Measurements from ENCODE around the gene BRD7.

BRD7 gene

GRCh38 chr16:50276801-50277555 lies 91.8 kb downstream of the BRD7 start:
- Histone ChIP-seq H3F3A (ENCODE audit: low read depth) (no peaks in the 10 kb centered on the region; the same call in 1 of the 2 replicates), H3K79me2 (ENCODE audit: insufficient read depth, low read length) (peaks cover 94% of the 10 kb centered on the region), H4K20me1 (ENCODE audit: insufficient read depth, low read length, poor library complexity, severe bottlenecking) (peaks cover 4% of the 10 kb centered on the region), H3K9ac (ENCODE audit: low read depth, low read length, poor library complexity, severe bottlenecking) (no peak overlapping the region), H3K9me3 (ENCODE audit: insufficient read depth, low read depth, low read length) (no peaks in the 10 kb centered on the region), H3K36me3 (ENCODE audit: insufficient read depth, low read length) (no peaks in the 10 kb centered on the region), H3K4me2 (ENCODE audit: low read depth, low read length, poor library complexity, severe bottlenecking) (peak overlapping the region; percentile 49), H3K4me1 (ENCODE audit: insufficient read depth, low read length, poor library complexity, severe bottlenecking) (peaks cover 88% of the 10 kb centered on the region), H3K4me3 (ENCODE audit: low read length, poor library complexity, severe bottlenecking) (no peak overlapping the region), H3K9me2 (replicated peaks; ENCODE audit: low read depth, low read length) (no peaks in the 10 kb centered on the region), H3K27me3 (ENCODE audit: insufficient read depth, low read length, poor library complexity, severe bottlenecking) (no peaks in the 10 kb centered on the region), H2AFZ (ENCODE audit: low read length) (no peak overlapping the region)
- TF ChIP-seq CTCF (conservative IDR thresholded peaks at IDR 0.05; ENCODE audit: low read length) (no peak), EZH2phosphoT487 (IDR thresholded peaks at IDR 0.05; ENCODE audit: borderline replicate concordance) (no peak)

GRCh38 chr16:50276326-50276640 lies 92.5 kb downstream of the BRD7 start:
- TF ChIP-seq CTCF (conservative IDR thresholded peaks at IDR 0.05; ENCODE audit: low read length) (no peak), EZH2phosphoT487 (IDR thresholded peaks at IDR 0.05; ENCODE audit: borderline replicate concordance) (no peak)
- peaks cover 4% of the 10 kb centered on the region for H4K20me1 ChIP-seq (ENCODE audit: insufficient read depth, low read length, poor library complexity, severe bottlenecking)
- H3K4me3 ChIP-seq (ENCODE audit: low read length, poor library complexity, severe bottlenecking): no peak overlapping the region
- no peaks in the 10 kb centered on the region for H3K27me3 ChIP-seq (ENCODE audit: insufficient read depth, low read length, poor library complexity, severe bottlenecking)
- no peaks in the 10 kb centered on the region for H3K36me3 ChIP-seq (ENCODE audit: insufficient read depth, low read length)
- no peak overlapping the region for H2AFZ ChIP-seq (ENCODE audit: low read length)
- H3F3A ChIP-seq (ENCODE audit: low read depth): no peaks in the 10 kb centered on the region; the same call in 1 of the 2 replicates
- H3K4me2 ChIP-seq (ENCODE audit: low read depth, low read length, poor library complexity, severe bottlenecking): no peak overlapping the region
- H3K9me3 ChIP-seq (ENCODE audit: insufficient read depth, low read depth, low read length): no peaks in the 10 kb centered on the region
- H3K9ac ChIP-seq (ENCODE audit: low read depth, low read length, poor library complexity, severe bottlenecking): peak overlapping the region; percentile 86
- H3K9me2 ChIP-seq (replicated peaks; ENCODE audit: low read depth, low read length): no peaks in the 10 kb centered on the region
- H3K79me2 ChIP-seq (ENCODE audit: insufficient read depth, low read length): peaks cover 97% of the 10 kb centered on the region
- peaks cover 88% of the 10 kb centered on the region for H3K4me1 ChIP-seq (ENCODE audit: insufficient read depth, low read length, poor library complexity, severe bottlenecking)

- Histone ChIP-seq H2AFZ (ENCODE audit: low read length) (no peak overlapping the region), H3K9ac (ENCODE audit: low read depth, low read length, poor library complexity, severe bottlenecking) (peak overlapping the region; percentile 86), H3K36me3 (ENCODE audit: insufficient read depth, low read length) (no peaks in the 10 kb centered on the region), H3K9me3 (ENCODE audit: insufficient read depth, low read depth, low read length) (no peaks in the 10 kb centered on the region), H3K4me1 (ENCODE audit: insufficient read depth, low read length, poor library complexity, severe bottlenecking) (peaks cover 82% of the 10 kb centered on the region), H4K20me1 (ENCODE audit: insufficient read depth, low read length, poor library complexity, severe bottlenecking) (peaks cover 4% of the 10 kb centered on the region), H3K27me3 (ENCODE audit: insufficient read depth, low read length, poor library complexity, severe bottlenecking) (no peaks in the 10 kb centered on the region), H3K9me2 (replicated peaks; ENCODE audit: low read depth, low read length) (no peaks in the 10 kb centered on the region), H3K4me3 (ENCODE audit: low read length, poor library complexity, severe bottlenecking) (peak overlapping the region; percentile 76), H3K4me2 (ENCODE audit: low read depth, low read length, poor library complexity, severe bottlenecking) (peak overlapping the region; percentile 99), H3F3A (ENCODE audit: low read depth) (no peaks in the 10 kb centered on the region; the same call in 1 of the 2 replicates), H3K79me2 (ENCODE audit: insufficient read depth, low read length) (peaks cover 97% of the 10 kb centered on the region)
- TF ChIP-seq CTCF (conservative IDR thresholded peaks at IDR 0.05; ENCODE audit: low read length) (no peak), EZH2phosphoT487 (IDR thresholded peaks at IDR 0.05; ENCODE audit: borderline replicate concordance) (no peak)
Measured at GRCh38 chr16:50275428-50276325, 93.1 kb downstream of the BRD7 start.

All from Loucy (cell line).